HK-2 (cell line): ENCODE results near the gene PANK4.
"Not testable (repeated sequence)": the region's sequence is repeated elsewhere in the genome, so short reads cannot be mapped to it uniquely, and the experiment has no call there.

Experiments used
- DNase-seq: peaks from one replicate; pipeline ENCODE4 v3.0.0-alpha.2; 2018; ENCODE audit not compliant: unreplicated experiment

The PANK4 gene

DNA sequence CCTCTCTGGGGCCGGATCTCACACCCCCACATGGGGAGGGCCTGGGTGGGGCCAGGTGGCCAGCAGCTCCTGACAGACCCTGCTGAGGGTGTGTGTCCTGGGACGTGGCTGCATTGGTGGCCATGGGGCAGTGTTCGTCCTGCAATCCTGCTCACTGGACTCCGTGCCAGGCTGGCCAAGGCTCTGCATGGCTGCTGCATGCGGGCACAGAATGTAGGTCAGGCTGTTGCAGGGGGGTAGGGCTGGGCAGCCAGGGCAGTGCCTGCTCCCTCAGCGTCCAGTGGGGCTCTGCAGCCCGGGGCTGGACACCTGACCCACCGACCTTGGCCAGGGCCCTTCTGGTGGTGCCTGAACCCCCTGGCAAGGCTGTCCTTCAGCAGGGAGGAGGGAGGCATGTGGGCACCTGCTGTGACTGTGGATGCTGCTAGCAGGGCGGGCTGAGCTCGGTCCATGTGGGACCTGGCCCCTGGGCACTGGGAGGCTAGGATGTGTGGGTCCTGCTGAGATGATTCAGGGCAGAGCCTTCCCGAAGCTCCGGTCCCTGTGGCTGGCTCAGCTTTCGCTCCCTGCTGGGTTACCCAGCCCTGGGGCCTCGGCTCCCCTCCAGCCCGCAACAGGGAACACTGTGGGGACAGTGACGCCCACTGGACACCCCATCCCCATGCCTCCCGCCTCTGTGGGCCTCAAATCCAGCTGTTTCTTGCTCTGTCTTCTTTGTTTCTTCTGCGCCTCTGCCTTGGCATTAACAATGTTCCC is 65.2 kb downstream of the PANK4 start:
- DNase-seq, result no peak

DNA sequence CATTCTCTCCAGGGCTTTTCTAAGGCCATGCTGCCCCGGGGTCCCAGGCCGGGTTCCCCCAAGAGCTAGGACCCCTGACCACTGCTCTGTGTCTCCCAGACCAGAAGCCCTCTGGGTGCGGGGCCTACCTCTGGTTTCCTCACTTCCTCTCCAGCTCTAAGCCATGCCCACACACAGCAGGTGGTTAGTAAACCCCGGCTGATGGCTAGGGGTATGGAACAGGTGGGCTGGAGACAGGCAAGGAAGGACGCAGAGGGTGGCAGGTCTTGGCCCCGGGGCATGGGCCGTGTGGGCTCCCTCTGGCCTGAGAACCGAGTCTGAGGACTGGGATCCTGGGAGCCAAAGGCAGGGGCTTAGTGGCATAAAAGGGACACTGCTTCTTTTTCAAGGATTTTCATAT is 66.2 kb downstream of the PANK4 start:
- DNase-seq, result no peak

DNA sequence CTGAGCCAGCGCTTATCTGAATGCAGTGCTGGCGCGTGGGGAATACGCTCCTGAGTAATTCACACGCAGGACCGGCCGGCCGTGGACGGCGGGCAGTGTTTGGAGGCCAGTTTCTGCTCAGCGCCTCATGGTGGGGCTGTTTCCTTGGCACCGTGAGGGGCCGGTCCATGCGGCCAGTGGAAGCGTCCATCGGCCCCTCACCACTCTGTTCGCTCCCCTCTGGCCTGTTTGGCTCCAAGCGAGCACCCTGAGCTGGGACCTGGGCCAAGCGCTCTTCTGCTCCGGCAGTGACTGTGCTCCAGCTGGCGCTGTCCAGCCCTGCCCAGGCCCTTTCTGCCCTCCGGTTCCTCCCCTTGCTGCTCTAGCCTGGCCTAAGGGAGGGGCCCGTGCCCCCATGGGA is 66.6 kb downstream of the PANK4 start:
- DNase-seq, result no peak

DNA sequence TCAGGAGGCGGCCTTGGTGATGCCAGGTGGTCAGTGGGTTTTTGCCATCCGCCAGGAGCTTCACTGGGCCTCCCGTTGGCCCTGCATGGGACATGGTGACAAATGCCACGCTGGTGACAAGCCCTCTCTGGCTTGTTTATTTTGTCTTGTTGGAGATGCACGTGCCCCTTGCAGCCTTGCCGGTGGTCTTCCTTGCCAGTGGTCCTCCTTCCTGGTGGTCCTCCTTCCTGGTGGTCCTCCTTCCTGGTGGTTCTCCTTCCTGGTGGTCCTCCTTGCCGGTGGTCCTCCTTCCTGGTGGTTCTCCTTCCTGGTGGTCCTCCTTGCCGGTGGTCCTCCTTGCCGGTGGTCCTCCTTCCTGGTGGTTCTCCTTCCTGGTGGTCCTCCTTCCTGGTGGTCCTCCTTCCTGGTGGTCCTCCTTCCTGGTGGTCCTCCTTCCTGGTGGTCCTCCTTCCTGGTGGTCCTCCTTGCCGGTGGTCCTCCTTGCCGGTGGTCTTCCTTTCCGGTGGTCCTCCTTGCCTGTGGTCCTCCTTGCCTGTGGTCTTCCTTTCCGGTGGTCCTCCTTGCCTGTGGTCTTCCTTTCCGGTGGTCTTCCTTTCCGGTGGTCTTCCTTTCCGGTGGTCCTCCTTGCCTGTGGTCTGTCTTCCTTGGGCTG is 67.2 kb downstream of the PANK4 start:
- DNase-seq, result not testable (repeated sequence)

DNA sequence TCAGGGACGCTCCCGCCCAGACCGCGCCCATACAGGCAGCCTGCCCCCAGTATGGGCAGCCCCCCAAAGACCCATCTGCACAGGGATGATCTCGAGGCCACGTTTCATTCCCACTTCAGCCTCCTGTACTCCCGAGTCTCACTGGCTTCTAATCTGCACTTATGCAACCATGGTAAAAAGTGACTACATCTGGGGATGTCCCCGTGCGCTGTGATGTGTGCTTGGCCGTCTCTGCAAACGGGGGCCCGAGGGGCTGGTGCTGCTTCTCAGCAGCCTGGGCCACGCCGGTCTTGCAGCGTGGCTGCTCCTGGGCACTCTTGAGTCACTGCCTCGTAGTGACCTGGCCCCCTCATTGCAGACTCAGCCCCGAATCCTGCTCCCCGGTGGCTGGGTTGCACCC is 67.7 kb downstream of the PANK4 start:
- DNase-seq, result no peak
